NCI-H2081 (cell line): ENCODE data around the gene TOP2B.

Experiments used
- DNase-seq, 2 experiments: peaks; one replicate each; lab custom pipeline; 2025; lab: John Stamatoyannopoulos, UW

The TOP2B gene

GRCh38 chr3:25582242-25582641 is 82.5 kb downstream of the TOP2B start:
- no peak for DNase-seq

DNA sequence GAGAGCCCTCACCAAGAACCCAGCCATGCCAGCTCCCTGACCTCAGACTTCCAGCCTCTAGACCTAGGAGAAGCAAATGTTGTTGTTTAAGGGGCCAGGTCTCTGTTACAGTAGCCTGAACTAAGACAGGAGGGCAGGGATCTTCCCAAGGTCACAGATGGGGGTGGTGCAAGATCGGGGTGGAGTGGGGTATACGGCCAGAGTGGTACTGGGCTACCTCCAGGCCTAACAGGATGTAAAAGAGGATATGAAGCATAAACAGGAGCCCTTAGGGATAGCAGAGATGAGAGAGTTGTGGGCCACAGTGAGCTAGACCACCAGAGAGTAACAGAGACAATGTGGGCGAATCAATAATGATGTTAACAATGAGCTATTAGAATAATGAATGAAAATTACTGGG is 82.9 kb downstream of the TOP2B start:
- no peak for DNase-seq

DNA sequence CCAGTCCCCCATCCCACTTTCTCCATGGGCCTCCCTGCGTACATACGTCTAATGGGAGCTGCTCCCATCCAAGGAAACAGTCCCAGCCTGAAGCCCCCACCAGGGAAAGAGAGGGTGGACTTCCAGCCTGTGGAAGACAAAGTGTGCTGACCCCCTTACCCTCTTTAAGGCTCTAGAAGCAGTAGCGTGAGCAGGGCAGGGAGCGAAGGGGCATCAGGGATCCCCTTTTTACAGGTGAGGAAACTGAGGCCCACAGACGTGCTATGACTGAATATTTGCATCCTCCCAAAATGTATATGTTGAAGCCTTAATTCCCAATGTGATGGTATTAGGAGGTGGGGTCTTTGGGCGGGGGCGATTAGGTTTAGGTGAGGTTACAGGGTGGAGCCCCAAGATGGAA is 83.4 kb downstream of the TOP2B start:
- no peak for DNase-seq

DNA sequence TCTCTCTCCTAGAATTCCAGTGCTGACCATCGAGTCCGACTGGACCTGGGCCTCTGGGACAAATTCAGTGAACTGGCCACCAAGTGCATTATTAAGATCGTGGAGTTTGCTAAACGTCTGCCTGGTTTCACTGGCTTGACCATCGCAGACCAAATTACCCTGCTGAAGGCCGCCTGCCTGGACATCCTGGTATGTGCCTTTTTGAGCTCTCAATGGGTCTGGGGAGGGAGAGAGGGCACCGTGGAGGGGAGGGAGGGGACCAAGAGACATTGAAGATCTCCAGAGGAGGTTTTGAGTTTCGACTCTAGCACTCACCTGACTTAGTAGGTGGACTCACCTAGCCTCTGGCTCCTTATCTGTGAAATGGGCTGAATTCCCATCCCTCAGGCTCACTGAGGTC is 84.2 kb downstream of the TOP2B start:
- no peak for DNase-seq

GRCh38 chr3:25578059-25578458 is 86.6 kb downstream of the TOP2B start:
- DNase-seq, result no peak

DNA sequence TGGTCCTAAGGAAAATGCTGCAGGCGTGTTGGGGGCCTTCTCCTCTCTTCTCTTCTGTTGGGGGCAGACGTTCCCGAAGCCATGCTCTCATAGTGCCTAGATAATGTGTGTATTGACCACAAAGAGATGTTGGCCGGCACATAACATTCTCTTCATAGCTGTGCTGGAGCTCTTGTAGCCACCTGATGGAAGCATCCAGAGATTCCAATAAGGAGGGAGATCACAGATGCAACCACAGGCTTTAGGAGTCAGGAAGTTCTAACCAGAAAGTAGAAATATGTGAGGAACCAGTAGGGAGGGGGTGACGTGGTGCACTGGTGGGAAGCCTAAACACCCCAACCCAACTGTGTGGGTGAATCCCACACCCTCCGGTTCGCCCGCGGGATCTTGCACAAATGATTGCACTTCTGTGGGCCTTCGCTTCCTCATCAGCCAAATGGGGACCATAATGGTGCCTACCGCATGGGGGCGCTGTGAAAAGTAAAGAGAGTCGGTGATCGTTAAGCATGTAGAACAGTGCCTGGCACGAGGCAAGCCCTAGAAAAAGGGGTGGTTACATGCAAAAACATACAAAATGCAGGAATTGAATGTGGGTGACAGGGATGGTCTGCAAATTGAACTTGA is 87.8 kb downstream of the TOP2B start:
- DNase-seq, result no peak

GRCh38 chr3:25576146-25576545 is 88.6 kb downstream of the TOP2B start:
- DNase-seq, result no peak

GRCh38 chr3:25575001-25575400 is 89.7 kb downstream of the TOP2B start:
- no peak for DNase-seq

- no peak for DNase-seq
Observed at GRCh38 chr3:25574172-25574765, 90.4 kb downstream of the TOP2B start.

GRCh38 chr3:25573386-25574171 is 91.1 kb downstream of the TOP2B start:
- DNase-seq, result no peak

- no peak for DNase-seq
Observed at GRCh38 chr3:25572919-25573385, 91.8 kb downstream of the TOP2B start.

DNA sequence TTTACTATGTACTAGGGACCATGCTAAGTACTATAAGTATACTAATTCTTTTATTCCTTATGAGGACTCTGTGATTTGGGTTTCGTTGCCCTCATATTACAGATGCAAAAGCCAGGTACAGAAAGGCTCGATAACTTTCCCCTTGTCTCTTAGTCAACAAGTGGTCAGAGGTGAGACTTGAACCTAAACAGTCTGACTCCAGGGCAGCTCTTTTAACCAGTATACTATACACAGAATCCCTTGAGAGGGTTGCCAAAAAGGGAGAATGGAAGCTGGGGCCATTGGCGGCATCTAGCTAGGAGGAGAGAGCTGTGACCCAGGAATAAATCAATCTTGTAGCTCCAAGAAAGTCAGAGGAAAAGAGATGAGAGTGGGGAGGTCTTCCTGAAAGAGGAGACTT is 92.4 kb downstream of the TOP2B start:
- no peak for DNase-seq

- DNase-seq, result no peak
Observed at GRCh38 chr3:25571285-25571684, 93.4 kb downstream of the TOP2B start.

DNA sequence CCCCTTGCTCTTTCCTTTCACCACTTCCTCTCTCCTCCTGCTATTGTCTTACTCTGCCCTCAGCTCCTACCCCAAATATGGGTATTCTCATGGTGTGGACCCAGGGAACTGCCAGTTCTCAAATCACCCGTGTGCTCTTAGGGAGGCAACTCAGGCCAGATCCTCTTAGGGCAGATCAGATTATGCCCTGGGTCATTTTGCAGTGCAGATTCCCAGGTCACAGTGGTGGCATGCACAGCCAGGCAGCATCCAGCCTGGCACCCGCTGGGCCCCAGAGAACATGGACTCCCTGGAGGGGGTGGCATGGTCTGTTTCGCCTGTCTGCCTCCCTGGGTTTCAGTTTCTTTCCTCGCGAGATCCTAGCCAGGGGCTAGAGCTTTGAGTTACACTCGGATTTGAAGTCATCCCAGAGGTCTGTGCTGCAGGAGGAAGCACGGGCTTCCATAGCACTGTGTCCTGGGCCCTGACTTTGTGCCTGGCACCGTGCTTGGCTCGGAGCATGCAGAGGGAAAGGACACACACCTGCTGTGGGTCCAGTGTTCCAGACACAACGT is 96.1 kb downstream of the TOP2B start:
- no peak for DNase-seq

- no peak for DNase-seq
Observed at GRCh38 chr3:25567806-25568524, 96.7 kb downstream of the TOP2B start.

DNA sequence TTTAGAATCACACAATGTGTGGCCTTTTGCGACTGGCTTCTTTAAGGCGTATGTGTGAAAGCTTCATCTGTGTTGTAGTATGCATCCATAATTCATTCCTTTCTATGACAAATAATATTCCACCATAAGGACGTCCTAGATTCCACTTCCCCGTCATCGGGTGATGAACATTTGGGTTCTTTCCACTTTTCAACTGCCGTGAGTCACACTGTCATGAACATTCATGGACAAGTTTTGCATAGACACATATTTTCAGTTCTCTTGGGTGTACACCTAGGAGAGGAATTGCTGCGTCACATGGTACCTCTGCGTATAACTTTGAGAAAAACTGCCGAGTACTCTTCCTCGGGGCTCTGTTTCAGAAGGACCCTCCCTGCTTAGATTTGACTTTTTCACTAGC is 97.3 kb downstream of the TOP2B start:
- no peak for DNase-seq

- DNase-seq, result no peak
Observed at GRCh38 chr3:25566358-25566920, 98.3 kb downstream of the TOP2B start.

- DNase-seq, result no peak
Observed at GRCh38 chr3:25565807-25566206, 98.9 kb downstream of the TOP2B start.

- no peak for DNase-seq
Observed at GRCh38 chr3:25564075-25564474, 100.6 kb downstream of the TOP2B start.

DNA sequence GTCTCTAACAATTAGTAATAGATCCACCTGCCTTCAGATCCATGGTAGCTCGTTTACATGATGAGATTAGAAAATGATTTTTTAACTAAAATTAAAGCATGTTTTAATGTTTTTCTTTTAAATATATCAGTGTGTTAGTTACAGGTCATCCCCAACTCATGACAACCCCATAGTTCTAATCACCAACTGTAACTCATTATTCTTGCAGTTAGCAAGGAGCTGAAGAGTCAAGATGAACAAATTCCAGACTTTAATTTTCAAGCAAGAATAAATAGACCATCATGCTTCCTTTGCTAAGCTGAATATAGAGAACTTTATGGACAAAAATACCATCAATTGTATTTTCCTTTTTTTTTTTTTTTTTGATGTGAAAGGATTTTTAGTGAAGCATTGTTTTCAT is 101.1 kb downstream of the TOP2B start:
- DNase-seq, result no peak

DNA sequence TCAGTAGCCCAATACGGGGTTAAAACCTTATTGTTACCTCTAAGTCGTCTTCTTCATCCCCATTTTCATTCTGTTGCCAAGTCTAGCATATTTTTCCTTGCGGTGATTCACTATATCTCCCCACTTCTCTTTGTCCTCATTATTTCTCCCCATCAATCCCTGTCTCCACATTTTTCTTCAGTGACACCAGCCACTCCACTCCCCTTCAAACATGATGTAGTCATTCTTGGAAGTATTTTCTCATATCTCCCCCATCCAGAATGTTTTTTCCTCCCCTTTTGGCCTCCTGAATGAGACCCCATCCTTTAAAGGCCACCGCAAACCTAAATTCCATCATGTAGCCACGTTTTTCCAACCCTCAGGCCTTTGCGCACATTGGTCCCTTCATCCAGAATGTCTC is 105.9 kb downstream of the TOP2B start:
- no peak for DNase-seq

GRCh38 chr3:25558121-25558520 is 106.6 kb downstream of the TOP2B start:
- no peak for DNase-seq
